Tracheal epithelial cell (primary cell): ENCODE measurements around the gene LRCH4. TPM values are rescaled to one million over a fixed set of nuclear protein-coding genes. Genes with fewer than 3 reads are reported as not detected.

Experiments used
- total RNA-seq: library from RNA; depleted of rRNA; stranded (reverse); fragments of >200 nt; gene quantifications from 2 replicates; pipeline ENCODE4 v1.2.1, GENCODE V29; 2014

LRCH4 gene, protein sequence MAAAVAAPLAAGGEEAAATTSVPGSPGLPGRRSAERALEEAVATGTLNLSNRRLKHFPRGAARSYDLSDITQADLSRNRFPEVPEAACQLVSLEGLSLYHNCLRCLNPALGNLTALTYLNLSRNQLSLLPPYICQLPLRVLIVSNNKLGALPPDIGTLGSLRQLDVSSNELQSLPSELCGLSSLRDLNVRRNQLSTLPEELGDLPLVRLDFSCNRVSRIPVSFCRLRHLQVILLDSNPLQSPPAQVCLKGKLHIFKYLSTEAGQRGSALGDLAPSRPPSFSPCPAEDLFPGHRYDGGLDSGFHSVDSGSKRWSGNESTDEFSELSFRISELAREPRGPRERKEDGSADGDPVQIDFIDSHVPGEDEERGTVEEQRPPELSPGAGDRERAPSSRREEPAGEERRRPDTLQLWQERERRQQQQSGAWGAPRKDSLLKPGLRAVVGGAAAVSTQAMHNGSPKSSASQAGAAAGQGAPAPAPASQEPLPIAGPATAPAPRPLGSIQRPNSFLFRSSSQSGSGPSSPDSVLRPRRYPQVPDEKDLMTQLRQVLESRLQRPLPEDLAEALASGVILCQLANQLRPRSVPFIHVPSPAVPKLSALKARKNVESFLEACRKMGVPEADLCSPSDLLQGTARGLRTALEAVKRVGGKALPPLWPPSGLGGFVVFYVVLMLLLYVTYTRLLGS
- total RNA-seq = 10.9 and 11.6 TPM in 2 replicates

GRCh38 chr7:100585511-100586265 lies at the start of gene LRCH4:
Gene LRCH4, minus strand, starts transcription at chr7:100586129. Its CDS starts 29 bp downstream, at chr7:100586100.

GRCh38 chr7:100611983-100612729 lies 26.2 kb upstream of the LRCH4 start, which contains the start of gene MOSPD3:
Gene MOSPD3, plus strand, starts transcription at chr7:100612540. Its CDS starts 252 bp downstream, at chr7:100612792.

DNA sequence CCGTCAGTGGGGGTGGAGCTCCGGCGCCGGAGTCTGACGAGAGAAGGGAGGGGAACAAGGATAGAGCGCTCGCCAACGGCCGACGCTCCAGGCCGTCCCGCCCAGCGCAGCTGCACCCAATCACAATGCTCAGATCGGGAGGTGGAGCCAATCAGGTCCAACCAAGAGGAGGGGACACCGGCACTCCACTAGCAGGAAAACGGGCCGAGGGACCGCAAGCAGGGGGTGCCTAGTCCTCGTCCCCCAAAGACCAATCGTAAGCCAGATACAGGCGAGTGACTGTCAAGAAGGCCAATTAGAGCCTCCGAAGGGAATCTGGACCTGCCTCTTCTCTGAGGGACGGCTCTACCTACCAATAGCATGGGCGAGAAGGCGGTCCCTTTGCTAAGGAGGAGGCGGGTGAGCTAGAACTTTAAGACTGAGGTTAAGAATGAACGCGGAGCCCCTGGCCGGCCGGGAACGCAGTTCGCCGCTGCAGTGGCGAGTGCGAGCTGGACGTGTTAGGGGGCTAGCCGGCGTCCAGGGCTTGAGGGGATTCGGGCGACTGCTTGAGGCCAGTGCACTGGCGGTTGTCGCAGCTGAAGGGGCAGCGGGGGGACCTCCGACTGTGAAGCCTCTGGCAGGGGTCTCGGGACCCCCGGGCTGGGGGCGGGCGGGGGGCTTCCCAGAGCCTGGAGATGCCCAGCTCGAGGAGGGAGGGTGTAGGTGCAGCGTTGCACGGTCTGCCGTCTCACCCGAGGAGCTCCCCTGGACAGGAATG lies 517 bp upstream of the LRCH4 start, which contains the start of gene FBXO24:
FBXO24 (plus strand) TSS at position 63 of the 760 bp plus-strand sequence; CDS start at position 361, 298 bp downstream.

GRCh38 chr7:100573691-100574361 lies 12.1 kb downstream of the LRCH4 start, which contains the start of gene SAP25:
Gene SAP25, minus strand, starts transcription at chr7:100573900. Its CDS starts 158 bp downstream, at chr7:100573742.

DNA sequence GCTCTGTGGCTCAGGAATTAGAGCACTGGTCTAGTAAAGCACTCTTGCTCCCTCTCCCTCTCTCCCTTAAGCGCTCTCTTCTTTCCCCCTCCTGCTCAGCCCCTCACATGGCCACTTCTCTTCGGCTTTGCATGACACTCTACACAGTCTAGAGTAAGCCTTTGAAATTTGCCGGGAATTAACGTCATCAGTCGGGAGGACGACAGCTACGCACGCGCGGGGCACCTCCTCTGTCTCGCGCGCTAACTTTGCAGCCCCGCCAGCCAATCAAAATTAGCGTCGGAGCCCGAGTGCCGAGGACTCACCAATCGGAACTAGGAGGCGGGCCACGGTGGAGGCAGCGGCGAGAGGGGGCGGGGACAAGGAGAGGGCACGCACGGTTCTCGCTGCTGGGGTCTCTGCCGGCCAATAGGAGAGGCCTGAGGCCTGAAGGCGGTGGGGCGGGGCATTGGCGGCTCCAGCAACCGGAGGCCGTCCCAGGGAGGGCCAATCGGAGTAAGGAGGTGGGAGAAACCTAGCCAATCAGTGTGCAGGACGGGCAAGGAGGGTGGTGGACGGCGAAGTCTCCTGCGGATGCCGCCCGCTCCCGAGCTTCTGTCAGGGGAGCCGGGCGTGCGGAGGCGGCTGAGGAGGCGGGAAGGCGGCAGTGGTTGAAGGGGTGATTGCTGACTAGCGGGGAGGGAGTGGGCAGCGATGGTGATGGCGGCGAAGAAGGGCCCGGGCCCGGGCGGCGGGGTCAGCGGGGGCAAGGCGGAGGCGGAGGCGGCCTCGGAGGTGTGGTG lies 47.1 kb downstream of the LRCH4 start, which contains the start of gene AGFG2:
AGFG2 (plus strand) TSS at position 550 of the 782 bp plus-strand sequence; CDS start at position 694, 144 bp downstream.

Other genes with a start within 250 kb of the LRCH4 start
- gene PILRB, start 228.0 kb downstream of the LRCH4 start, total RNA-seq = 3.2 and 5.8 TPM in 2 replicates
- gene PILRA, start 212.6 kb downstream of the LRCH4 start, total RNA-seq = under 0.01 TPM in 1 of 2 replicates, not detected in the other
- gene ZCWPW1, start 157.4 kb downstream of the LRCH4 start, total RNA-seq = 1.4 and 2.8 TPM in 2 replicates
- gene MEPCE, start 156.3 kb downstream of the LRCH4 start, total RNA-seq = 14.9 and 16.6 TPM in 2 replicates
- gene PPP1R35, start 149.6 kb downstream of the LRCH4 start, total RNA-seq = 36.6 and 39.2 TPM in 2 replicates
- 0.48 and 0.85 TPM in 2 replicates for gene SPACDR, start 121.9 kb downstream of the LRCH4 start, total RNA-seq
- 12.4 and 14.9 TPM in 2 replicates for gene TSC22D4, start 106.9 kb downstream of the LRCH4 start, total RNA-seq
- 0.85 and 1.4 TPM in 2 replicates for gene NYAP1, start 102.2 kb downstream of the LRCH4 start, total RNA-seq
- gene AGFG2, start 46.9 kb downstream of the LRCH4 start, total RNA-seq = 3.4 and 7.0 TPM in 2 replicates
- not detected in 2 replicates for gene SAP25, start 12.2 kb downstream of the LRCH4 start, total RNA-seq
- 0.64 TPM in 1 of 2 replicates, not detected in the other for gene FBXO24, start 199 bp upstream of the LRCH4 start, total RNA-seq
- 1.4 TPM in 1 of 2 replicates, not detected in the other for gene PCOLCE, start 16.2 kb upstream of the LRCH4 start, total RNA-seq
- gene MOSPD3, start 26.4 kb upstream of the LRCH4 start, total RNA-seq = 3.6 and 3.9 TPM in 2 replicates
- gene TFR2, start 55.4 kb upstream of the LRCH4 start, total RNA-seq = 0.72 and 1.3 TPM in 2 replicates
- gene ACTL6B, start 70.3 kb upstream of the LRCH4 start, total RNA-seq = not detected in 2 replicates
- gene GNB2, start 87.6 kb upstream of the LRCH4 start, total RNA-seq = 99.3 and 110 TPM in 2 replicates
- 12.3 and 15.1 TPM in 2 replicates for gene GIGYF1, start 108.1 kb upstream of the LRCH4 start, total RNA-seq
- gene POP7, start 120.0 kb upstream of the LRCH4 start, total RNA-seq = 40.7 and 63.1 TPM in 2 replicates
- gene EPO, start 134.3 kb upstream of the LRCH4 start, total RNA-seq = not detected in 2 replicates
- gene ZAN, start 147.5 kb upstream of the LRCH4 start, total RNA-seq = not detected in 2 replicates
- gene EPHB4, start 241.4 kb upstream of the LRCH4 start, total RNA-seq = 129 and 175 TPM in 2 replicates